HepG2 (cell line): Measurements from ENCODE around the gene AMDHD1. TPM values are rescaled to one million over a fixed set of nuclear protein-coding genes. Genes with fewer than 3 reads are reported as not detected.

Experiments
- HES4 ChIP-seq: sonication (generic); formaldehyde crosslinking; IDR thresholded peaks from 2 replicates; pipeline ENCODE4 v1.9.0; 2021; ENCODE audit warnings: mild to moderate bottlenecking, missing genetic modification reagents, borderline replicate concordance
- HNRNPL ChIP-seq: fragments of 200-400 bp; formaldehyde crosslinking; IDR thresholded peaks from 2 replicates; pipeline ENCODE4 v1.6.1; 2017; ENCODE audit warnings: mild to moderate bottlenecking, low read depth, low read length
- JARID2 ChIP-seq: sonication (generic); formaldehyde crosslinking; IDR thresholded peaks from 2 replicates; pipeline ENCODE4 v1.8.1; 2023; ENCODE audit warnings: missing genetic modification reagents, inconsistent platforms; ENCODE audit not compliant: insufficient replicate concordance
- NAIF1 ChIP-seq: sonication (generic); formaldehyde crosslinking; IDR thresholded peaks from 2 replicates; pipeline ENCODE4 v1.5.0; 2020; ENCODE audit warnings: mild to moderate bottlenecking, missing genetic modification reagents, borderline replicate concordance
- NCOA1 ChIP-seq: sonication (generic); formaldehyde crosslinking; IDR thresholded peaks from 2 replicates; pipeline ENCODE4 v1.9.0; 2021; ENCODE audit warnings: missing genetic modification reagents
- POLR2AphosphoS2 ChIP-seq: IDR thresholded peaks from 2 replicates; pipeline ENCODE4 v1.6.1; 2011; ENCODE audit warnings: low read depth, low read length, improper control_type of control experiment
- SAP130 ChIP-seq: IDR thresholded peaks from 2 replicates; pipeline ENCODE4 v1.6.1; 2016; ENCODE audit warnings: low read depth
- SUZ12 ChIP-seq: fragments of 150-350 bp; IDR thresholded peaks from 2 replicates; pipeline ENCODE4 v1.6.1; 2014; ENCODE audit warnings: low read depth, low read length
- ZNF180 ChIP-seq: sonication (generic); formaldehyde crosslinking; IDR thresholded peaks from 2 replicates; pipeline ENCODE4 v1.4.0; 2020; ENCODE audit warnings: low read depth, missing genetic modification reagents, borderline replicate concordance
- ZNF253 ChIP-seq: sonication (generic); formaldehyde crosslinking; IDR thresholded peaks from 2 replicates; pipeline ENCODE4 v1.8.0; 2022; ENCODE audit warnings: mild to moderate bottlenecking, missing genetic modification reagents, borderline replicate concordance
- ZNF768 ChIP-seq: sonication (generic); formaldehyde crosslinking; IDR thresholded peaks from 2 replicates; pipeline ENCODE4 v1.4.0; 2020; ENCODE audit warnings: missing genetic modification reagents
- ZSCAN31 ChIP-seq: sonication (generic); formaldehyde crosslinking; IDR thresholded peaks from 2 replicates; pipeline ENCODE4 v1.5.0; 2020; ENCODE audit warnings: low read depth, mild to moderate bottlenecking, missing genetic modification reagents
- polyA plus RNA-seq, 8 experiments: library from polyadenylated mRNA; depleted of rRNA in 3 of 8; stranded (reverse) in 7 of 8; unstranded in 1 of 8; fragments of >200 nt; fragmentation: Illumina TruSeq in 4 of 8; extraction: Trizol in 4 of 8; gene quantifications; 2 replicates each; pipeline versions ENCODE4 v1.2.1 to v1.2.3, GENCODE V29; 2011 to 2016; ENCODE audit warnings: low read depth in 4 of 8, missing spikeins in 1 of 8, mixed read lengths in 1 of 8; ENCODE audit not compliant: insufficient read depth in 1 of 8
- total RNA-seq, 5 experiments: library from RNA; depleted of rRNA; stranded (reverse); fragments of >200 nt; fragmentation: Illumina TruSeq; extraction: Trizol; gene quantifications; 2 replicates each; pipeline ENCODE4 v1.2.3, GENCODE V29; 2016; ENCODE audit warnings: low read depth in 1 of 5
- TF ChIP-seq, protein P1 (sequence below): sonication (generic); formaldehyde crosslinking; IDR thresholded peaks from 2 replicates; pipeline ENCODE4 v1.5.1; 2020; ENCODE audit warnings: missing genetic modification reagents, mild to moderate bottlenecking, borderline replicate concordance
- TF ChIP-seq, protein P2 (sequence below): sonication (generic); formaldehyde crosslinking; conservative IDR thresholded peaks from 2 replicates; pipeline ENCODE4 v1.8.0; 2022; ENCODE audit warnings: missing genetic modification reagents
- TF ChIP-seq, protein P3 (sequence below): sonication (generic); formaldehyde crosslinking; IDR thresholded peaks from 2 replicates; pipeline ENCODE4 v1.4.0; 2020; ENCODE audit warnings: missing genetic modification reagents, mild to moderate bottlenecking, borderline replicate concordance
- TF ChIP-seq, protein P4 (sequence below): sonication (generic); formaldehyde crosslinking; IDR thresholded peaks from 2 replicates; pipeline ENCODE4 v1.5.0; 2020; ENCODE audit warnings: mild to moderate bottlenecking, missing genetic modification reagents

Gene AMDHD1
- total and polyA plus RNA-seq, 2 of the 13 experiments (the other 11 are each of a cell fraction or from before 2014, with no cell fraction given): 6.5 to 29.6 TPM

DNA sequence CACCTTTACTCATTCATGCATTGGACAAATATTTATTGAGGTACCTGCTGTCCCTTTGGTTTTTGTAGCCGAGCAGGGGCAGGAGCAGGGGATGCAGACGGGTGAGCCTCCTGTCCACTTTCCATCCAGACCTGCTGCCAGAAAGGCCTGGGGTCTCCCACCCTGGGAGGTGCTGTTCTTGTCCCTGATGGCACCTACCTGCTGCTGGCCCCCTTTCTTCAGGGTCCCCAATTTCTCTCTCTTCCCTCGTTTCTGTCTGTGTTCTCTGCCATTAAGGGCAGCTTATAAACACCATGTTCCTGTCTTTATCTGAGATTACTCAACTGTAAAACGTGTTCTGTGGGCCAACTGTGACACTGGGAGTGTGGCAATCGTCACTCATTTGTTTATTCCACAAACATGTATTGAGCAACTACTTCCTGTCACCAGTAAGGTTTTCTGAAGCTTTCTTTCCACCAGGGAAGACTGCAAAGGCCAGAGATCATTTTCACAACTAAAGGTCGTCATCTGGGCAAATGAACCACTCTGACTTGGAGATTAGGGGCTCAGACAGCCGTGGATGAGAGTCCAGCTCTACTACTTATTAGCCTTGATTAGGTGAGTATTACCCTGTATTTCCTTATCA, 53.0 kb downstream of the AMDHD1 start, which contains the start of gene HAL (continued):
- TF ChIP-seq, protein P1, sequence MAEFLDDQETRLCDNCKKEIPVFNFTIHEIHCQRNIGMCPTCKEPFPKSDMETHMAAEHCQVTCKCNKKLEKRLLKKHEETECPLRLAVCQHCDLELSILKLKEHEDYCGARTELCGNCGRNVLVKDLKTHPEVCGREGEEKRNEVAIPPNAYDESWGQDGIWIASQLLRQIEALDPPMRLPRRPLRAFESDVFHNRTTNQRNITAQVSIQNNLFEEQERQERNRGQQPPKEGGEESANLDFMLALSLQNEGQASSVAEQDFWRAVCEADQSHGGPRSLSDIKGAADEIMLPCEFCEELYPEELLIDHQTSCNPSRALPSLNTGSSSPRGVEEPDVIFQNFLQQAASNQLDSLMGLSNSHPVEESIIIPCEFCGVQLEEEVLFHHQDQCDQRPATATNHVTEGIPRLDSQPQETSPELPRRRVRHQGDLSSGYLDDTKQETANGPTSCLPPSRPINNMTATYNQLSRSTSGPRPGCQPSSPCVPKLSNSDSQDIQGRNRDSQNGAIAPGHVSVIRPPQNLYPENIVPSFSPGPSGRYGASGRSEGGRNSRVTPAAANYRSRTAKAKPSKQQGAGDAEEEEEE (CRISPR knock-in tag): no peak
- TF ChIP-seq ZNF180 (CRISPR knock-in tag): no peak
- TF ChIP-seq, protein P2, sequence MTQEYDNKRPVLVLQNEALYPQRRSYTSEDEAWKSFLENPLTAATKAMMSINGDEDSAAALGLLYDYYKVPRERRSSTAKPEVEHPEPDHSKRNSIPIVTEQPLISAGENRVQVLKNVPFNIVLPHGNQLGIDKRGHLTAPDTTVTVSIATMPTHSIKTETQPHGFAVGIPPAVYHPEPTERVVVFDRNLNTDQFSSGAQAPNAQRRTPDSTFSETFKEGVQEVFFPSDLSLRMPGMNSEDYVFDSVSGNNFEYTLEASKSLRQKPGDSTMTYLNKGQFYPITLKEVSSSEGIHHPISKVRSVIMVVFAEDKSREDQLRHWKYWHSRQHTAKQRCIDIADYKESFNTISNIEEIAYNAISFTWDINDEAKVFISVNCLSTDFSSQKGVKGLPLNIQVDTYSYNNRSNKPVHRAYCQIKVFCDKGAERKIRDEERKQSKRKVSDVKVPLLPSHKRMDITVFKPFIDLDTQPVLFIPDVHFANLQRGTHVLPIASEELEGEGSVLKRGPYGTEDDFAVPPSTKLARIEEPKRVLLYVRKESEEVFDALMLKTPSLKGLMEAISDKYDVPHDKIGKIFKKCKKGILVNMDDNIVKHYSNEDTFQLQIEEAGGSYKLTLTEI (CRISPR knock-in tag): no peak
- TF ChIP-seq NAIF1 (CRISPR knock-in tag): peak; percentile 61; the same call in 1 of the 2 replicates
- TF ChIP-seq HES4: no peak
- TF ChIP-seq SUZ12: no peak
- TF ChIP-seq ZNF253: no peak
- TF ChIP-seq, protein P3, sequence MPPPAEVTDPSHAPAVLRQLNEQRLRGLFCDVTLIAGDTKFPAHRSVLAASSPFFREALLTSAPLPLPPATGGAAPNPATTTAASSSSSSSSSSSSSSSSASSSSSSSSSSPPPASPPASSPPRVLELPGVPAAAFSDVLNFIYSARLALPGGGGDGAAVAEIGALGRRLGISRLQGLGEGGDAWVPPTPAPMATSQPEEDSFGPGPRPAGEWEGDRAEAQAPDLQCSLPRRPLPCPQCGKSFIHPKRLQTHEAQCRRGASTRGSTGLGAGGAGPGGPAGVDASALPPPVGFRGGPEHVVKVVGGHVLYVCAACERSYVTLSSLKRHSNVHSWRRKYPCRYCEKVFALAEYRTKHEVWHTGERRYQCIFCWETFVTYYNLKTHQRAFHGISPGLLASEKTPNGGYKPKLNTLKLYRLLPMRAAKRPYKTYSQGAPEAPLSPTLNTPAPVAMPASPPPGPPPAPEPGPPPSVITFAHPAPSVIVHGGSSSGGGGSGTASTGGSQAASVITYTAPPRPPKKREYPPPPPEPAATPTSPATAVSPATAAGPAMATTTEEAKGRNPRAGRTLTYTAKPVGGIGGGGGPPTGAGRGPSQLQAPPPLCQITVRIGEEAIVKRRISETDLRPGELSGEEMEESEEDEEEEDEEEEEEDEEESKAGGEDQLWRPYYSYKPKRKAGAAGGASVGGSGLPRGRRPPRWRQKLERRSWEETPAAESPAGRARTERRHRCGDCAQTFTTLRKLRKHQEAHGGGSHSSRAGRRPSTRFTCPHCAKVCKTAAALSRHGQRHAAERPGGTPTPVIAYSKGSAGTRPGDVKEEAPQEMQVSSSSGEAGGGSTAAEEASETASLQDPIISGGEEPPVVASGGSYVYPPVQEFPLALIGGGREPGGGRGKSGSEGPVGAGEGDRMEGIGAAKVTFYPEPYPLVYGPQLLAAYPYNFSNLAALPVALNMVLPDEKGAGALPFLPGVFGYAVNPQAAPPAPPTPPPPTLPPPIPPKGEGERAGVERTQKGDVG (CRISPR knock-in tag): no peak
- TF ChIP-seq, protein P4, sequence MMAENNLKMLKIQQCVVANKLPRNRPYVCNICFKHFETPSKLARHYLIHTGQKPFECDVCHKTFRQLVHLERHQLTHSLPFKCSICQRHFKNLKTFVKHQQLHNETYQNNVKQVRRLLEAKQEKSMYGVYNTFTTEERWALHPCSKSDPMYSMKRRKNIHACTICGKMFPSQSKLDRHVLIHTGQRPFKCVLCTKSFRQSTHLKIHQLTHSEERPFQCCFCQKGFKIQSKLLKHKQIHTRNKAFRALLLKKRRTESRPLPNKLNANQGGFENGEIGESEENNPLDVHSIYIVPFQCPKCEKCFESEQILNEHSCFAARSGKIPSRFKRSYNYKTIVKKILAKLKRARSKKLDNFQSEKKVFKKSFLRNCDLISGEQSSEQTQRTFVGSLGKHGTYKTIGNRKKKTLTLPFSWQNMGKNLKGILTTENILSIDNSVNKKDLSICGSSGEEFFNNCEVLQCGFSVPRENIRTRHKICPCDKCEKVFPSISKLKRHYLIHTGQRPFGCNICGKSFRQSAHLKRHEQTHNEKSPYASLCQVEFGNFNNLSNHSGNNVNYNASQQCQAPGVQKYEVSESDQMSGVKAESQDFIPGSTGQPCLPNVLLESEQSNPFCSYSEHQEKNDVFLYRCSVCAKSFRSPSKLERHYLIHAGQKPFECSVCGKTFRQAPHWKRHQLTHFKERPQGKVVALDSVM (CRISPR knock-in tag): no peak; the same call in 1 of the 2 replicates
- TF ChIP-seq SAP130: peak; percentile 95
- peak; percentile 87; the same call in 1 of the 2 replicates for TF ChIP-seq NCOA1
- peak; percentile 94 for TF ChIP-seq JARID2 (CRISPR knock-in tag)
- TF ChIP-seq POLR2AphosphoS2: no peak
- TF ChIP-seq ZSCAN31 (CRISPR knock-in tag): peak; percentile 75
- TF ChIP-seq HNRNPL: no peak
- TF ChIP-seq ZNF768: no peak
